Measurements from ENCODE around the gene CD36.

The CD36 gene

DNA sequence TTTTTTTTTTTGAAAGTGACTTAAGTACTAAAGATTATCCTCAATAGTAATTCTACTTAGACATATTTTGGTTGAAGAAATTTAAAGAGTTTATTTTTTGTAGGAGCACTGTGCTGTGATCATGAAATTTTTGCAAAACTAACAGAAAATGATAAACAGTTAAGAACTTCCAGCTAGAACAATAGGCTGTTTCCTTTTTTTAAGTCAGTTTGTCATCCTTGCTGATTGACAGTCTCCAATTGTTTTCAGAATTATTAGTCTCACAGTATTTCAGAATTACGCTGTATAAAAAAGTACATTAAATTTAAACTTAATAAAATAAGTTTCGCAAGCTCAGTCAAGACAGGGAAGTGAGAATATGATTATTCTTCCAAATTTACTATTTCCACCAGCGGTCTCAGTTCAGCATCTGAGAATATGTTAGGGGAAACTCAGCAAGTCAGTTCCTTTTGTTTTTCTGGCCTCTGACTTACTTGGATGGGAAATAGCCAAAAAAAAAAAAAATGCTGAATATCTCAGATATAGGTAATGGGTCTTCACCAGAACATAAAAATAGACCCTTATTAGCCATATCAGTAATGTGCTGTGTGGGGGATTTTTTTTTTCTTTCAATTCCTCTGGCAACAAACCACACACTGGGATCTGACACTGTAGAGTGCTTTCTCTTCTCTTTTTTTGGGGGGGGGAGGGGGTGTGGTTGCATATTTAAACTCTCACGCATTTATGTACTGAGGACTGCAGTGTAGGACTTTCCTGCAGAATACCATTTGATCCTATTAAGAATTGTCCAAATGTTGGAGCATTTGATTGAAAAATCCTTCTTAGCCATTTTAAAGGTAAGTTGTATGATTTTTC lies at the start of gene CD36:
TSS of gene CD36 (plus strand) at position 732 of the 855 bp plus-strand sequence. CDS start 8,099 bp downstream, outside the sequence.
- Histone ChIP-seq H3K27ac (ENCODE audit: low read depth, low read length) (no peak within 1 kb of the TSS), H3K9ac (ENCODE audit: low read length) (no peak within 1 kb of the TSS), H3K4me3 (ENCODE audit: low read length) (no peak within 1 kb of the TSS)

DNA sequence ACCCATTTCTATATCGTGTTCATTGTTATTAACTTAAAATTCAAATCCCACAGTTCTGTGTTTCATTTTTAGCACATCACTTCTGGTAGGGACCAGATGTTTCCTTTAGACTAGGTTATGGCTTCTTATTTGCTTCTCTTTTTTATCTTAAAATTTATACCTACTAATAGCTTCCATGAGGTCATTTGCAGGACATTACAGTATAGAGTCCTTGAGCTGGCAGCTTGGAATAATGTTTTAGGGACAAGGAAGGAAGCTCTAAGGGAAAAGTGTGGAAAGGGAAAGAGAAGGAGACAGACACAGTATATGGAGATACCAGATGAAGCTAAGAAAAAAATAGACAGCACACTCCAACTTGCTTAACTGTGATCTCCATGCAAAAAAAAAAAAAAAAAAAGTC lies 48.8 kb upstream of the CD36 start:
- Histone ChIP-seq H3K9ac (ENCODE audit: low read length) (no peak overlapping the region), H3K27me3 (ENCODE audit: control insufficient read depth, insufficient read depth, low read length) (no peaks in the 10 kb centered on the region), H3K4me3 (ENCODE audit: low read length) (no peak overlapping the region), H3K4me1 (ENCODE audit: control insufficient read depth, insufficient read depth, low read length) (no peaks in the 10 kb centered on the region), H3K27ac (ENCODE audit: low read depth, low read length) (no peak overlapping the region), H3K36me3 (ENCODE audit: control insufficient read depth, insufficient read depth, low read length) (no peaks in the 10 kb centered on the region)

More for the DNA sequence above, at the start of gene CD36:
- peaks cover 2% of the 10 kb centered on the region for H3K4me1 ChIP-seq (ENCODE audit: control insufficient read depth, insufficient read depth, low read length)
- no peaks in the 10 kb centered on the region for H3K36me3 ChIP-seq (ENCODE audit: control insufficient read depth, insufficient read depth, low read length)
- H3K27me3 ChIP-seq (ENCODE audit: control insufficient read depth, insufficient read depth, low read length), result no peaks in the 10 kb centered on the region

GRCh38 chr7:80591654-80592053 lies 46.8 kb upstream of the CD36 start:
- Histone ChIP-seq H3K27ac (ENCODE audit: low read depth, low read length) (no peak overlapping the region), H3K36me3 (ENCODE audit: control insufficient read depth, insufficient read depth, low read length) (no peaks in the 10 kb centered on the region), H3K4me3 (ENCODE audit: low read length) (no peak overlapping the region), H3K27me3 (ENCODE audit: control insufficient read depth, insufficient read depth, low read length) (no peaks in the 10 kb centered on the region), H3K9ac (ENCODE audit: low read length) (no peak overlapping the region), H3K4me1 (ENCODE audit: control insufficient read depth, insufficient read depth, low read length) (no peaks in the 10 kb centered on the region)

- H3K27me3 ChIP-seq (ENCODE audit: control insufficient read depth, insufficient read depth, low read length), result no peaks in the 10 kb centered on the region
- H3K9ac ChIP-seq (ENCODE audit: low read length), result no peak overlapping the region
- H3K4me1 ChIP-seq (ENCODE audit: control insufficient read depth, insufficient read depth, low read length), result no peaks in the 10 kb centered on the region
- H3K4me3 ChIP-seq (ENCODE audit: low read length), result no peak overlapping the region
- no peak overlapping the region for H3K27ac ChIP-seq (ENCODE audit: low read depth, low read length)
- no peaks in the 10 kb centered on the region for H3K36me3 ChIP-seq (ENCODE audit: control insufficient read depth, insufficient read depth, low read length)
Observed at GRCh38 chr7:80593869-80594586, 44.4 kb upstream of the CD36 start.

- no peak overlapping the region for H3K27ac ChIP-seq (ENCODE audit: low read depth, low read length)
- H3K4me1 ChIP-seq (ENCODE audit: control insufficient read depth, insufficient read depth, low read length), result no peaks in the 10 kb centered on the region
- no peak overlapping the region for H3K4me3 ChIP-seq (ENCODE audit: low read length)
- no peaks in the 10 kb centered on the region for H3K36me3 ChIP-seq (ENCODE audit: control insufficient read depth, insufficient read depth, low read length)
- no peak overlapping the region for H3K9ac ChIP-seq (ENCODE audit: low read length)
- H3K27me3 ChIP-seq (ENCODE audit: control insufficient read depth, insufficient read depth, low read length), result no peaks in the 10 kb centered on the region
Observed at GRCh38 chr7:80596933-80597517, 41.4 kb upstream of the CD36 start.

DNA sequence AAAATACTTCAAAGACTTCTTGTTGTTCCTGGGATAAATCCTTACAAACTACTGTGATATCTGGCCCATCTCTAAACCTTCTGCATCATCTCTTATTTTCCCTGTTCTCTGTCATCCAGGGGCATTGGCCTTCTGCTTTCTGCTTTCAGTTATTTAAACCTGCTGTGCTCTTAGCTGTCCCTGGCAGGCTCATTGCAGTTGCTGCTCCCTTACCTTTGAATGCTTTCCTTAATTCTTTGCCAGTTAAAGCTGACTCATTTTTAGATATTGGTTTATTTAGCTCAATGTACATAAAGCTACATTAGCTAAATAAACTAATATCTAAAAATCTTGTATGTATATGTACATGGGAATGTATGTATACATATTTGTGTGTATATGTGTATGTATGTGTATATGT lies 40.6 kb upstream of the CD36 start:
- Histone ChIP-seq H3K36me3 (ENCODE audit: control insufficient read depth, insufficient read depth, low read length) (no peaks in the 10 kb centered on the region), H3K9ac (ENCODE audit: low read length) (no peak overlapping the region), H3K27ac (ENCODE audit: low read depth, low read length) (no peak overlapping the region), H3K4me1 (ENCODE audit: control insufficient read depth, insufficient read depth, low read length) (no peaks in the 10 kb centered on the region), H3K27me3 (ENCODE audit: control insufficient read depth, insufficient read depth, low read length) (no peaks in the 10 kb centered on the region), H3K4me3 (ENCODE audit: low read length) (no peak overlapping the region)

DNA sequence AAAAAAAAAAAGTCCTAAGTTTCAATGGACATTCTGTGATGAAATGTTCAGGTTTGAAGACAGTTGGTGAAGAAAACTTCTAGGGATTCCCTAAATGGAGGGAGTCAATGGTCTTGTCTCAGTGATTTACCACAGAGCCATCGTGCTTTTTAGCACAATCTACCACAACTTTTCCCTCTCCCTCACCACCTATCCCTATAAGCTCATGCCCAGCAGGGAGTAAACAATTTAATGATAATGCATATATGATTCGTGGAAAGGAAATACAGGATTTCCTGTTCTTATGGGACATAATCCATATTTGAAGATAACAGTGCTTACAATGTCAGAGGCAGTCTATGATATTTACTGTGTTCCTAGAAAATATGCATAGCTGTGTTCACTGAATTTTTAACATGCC lies 38.4 kb upstream of the CD36 start:
- Histone ChIP-seq H3K27ac (ENCODE audit: low read depth, low read length) (no peak overlapping the region), H3K36me3 (ENCODE audit: control insufficient read depth, insufficient read depth, low read length) (no peaks in the 10 kb centered on the region), H3K27me3 (ENCODE audit: control insufficient read depth, insufficient read depth, low read length) (no peaks in the 10 kb centered on the region), H3K9ac (ENCODE audit: low read length) (no peak overlapping the region), H3K4me3 (ENCODE audit: low read length) (no peak overlapping the region), H3K4me1 (ENCODE audit: control insufficient read depth, insufficient read depth, low read length) (no peaks in the 10 kb centered on the region)

GRCh38 chr7:80601999-80602398 lies 36.4 kb upstream of the CD36 start:
- no peak overlapping the region for H3K9ac ChIP-seq (ENCODE audit: low read length)
- H3K27ac ChIP-seq (ENCODE audit: low read depth, low read length), result no peak overlapping the region
- no peak overlapping the region for H3K4me3 ChIP-seq (ENCODE audit: low read length)
- H3K36me3 ChIP-seq (ENCODE audit: control insufficient read depth, insufficient read depth, low read length), result no peaks in the 10 kb centered on the region
- H3K27me3 ChIP-seq (ENCODE audit: control insufficient read depth, insufficient read depth, low read length), result no peaks in the 10 kb centered on the region
- H3K4me1 ChIP-seq (ENCODE audit: control insufficient read depth, insufficient read depth, low read length), result no peaks in the 10 kb centered on the region

- no peak overlapping the region for H3K4me3 ChIP-seq (ENCODE audit: low read length)
Observed at GRCh38 chr7:80603940-80604339, 34.5 kb upstream of the CD36 start.

GRCh38 chr7:80604436-80604835 lies 34.0 kb upstream of the CD36 start:
- Histone ChIP-seq H3K9ac (ENCODE audit: low read length) (no peak overlapping the region), H3K4me3 (ENCODE audit: low read length) (no peak overlapping the region), H3K27me3 (ENCODE audit: control insufficient read depth, insufficient read depth, low read length) (no peaks in the 10 kb centered on the region), H3K27ac (ENCODE audit: low read depth, low read length) (no peak overlapping the region), H3K4me1 (ENCODE audit: control insufficient read depth, insufficient read depth, low read length) (no peaks in the 10 kb centered on the region), H3K36me3 (ENCODE audit: control insufficient read depth, insufficient read depth, low read length) (no peaks in the 10 kb centered on the region)

More at GRCh38 chr7:80603940-80604339, 34.5 kb upstream of the CD36 start:
- Histone ChIP-seq H3K27me3 (ENCODE audit: control insufficient read depth, insufficient read depth, low read length) (no peaks in the 10 kb centered on the region), H3K4me1 (ENCODE audit: control insufficient read depth, insufficient read depth, low read length) (no peaks in the 10 kb centered on the region), H3K36me3 (ENCODE audit: control insufficient read depth, insufficient read depth, low read length) (no peaks in the 10 kb centered on the region), H3K27ac (ENCODE audit: low read depth, low read length) (no peak overlapping the region), H3K9ac (ENCODE audit: low read length) (no peak overlapping the region)

- no peaks in the 10 kb centered on the region for H3K27me3 ChIP-seq (ENCODE audit: control insufficient read depth, insufficient read depth, low read length)
- H3K36me3 ChIP-seq (ENCODE audit: control insufficient read depth, insufficient read depth, low read length), result no peaks in the 10 kb centered on the region
- H3K4me1 ChIP-seq (ENCODE audit: control insufficient read depth, insufficient read depth, low read length), result peaks cover 4% of the 10 kb centered on the region
- no peak overlapping the region for H3K4me3 ChIP-seq (ENCODE audit: low read length)
- no peak overlapping the region for H3K27ac ChIP-seq (ENCODE audit: low read depth, low read length)
- no peak overlapping the region for H3K9ac ChIP-seq (ENCODE audit: low read length)
Observed at GRCh38 chr7:80607136-80607535, 31.3 kb upstream of the CD36 start.

DNA sequence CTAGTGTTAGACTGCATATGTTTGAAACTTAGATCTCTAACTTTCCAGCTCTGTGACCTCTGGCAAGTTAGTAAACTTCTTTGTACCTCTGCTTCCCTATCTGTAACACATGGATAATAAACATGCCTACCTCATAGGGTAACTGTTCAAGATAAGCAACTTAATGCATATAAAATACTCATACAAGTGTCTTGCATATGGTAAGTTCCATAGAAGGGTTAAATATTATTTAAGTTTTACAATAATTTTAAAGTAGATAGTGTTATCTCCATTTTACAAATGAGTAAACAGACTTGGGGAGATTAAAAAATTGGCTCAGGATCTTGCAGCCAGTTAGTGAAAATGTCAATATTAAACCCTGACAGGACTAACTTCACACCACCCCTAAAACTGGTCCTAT lies 30.1 kb upstream of the CD36 start:
- H3K27me3 ChIP-seq (ENCODE audit: control insufficient read depth, insufficient read depth, low read length), result no peaks in the 10 kb centered on the region
- no peak overlapping the region for H3K9ac ChIP-seq (ENCODE audit: low read length)
- H3K36me3 ChIP-seq (ENCODE audit: control insufficient read depth, insufficient read depth, low read length), result no peaks in the 10 kb centered on the region
- H3K4me1 ChIP-seq (ENCODE audit: control insufficient read depth, insufficient read depth, low read length), result peaks cover 4% of the 10 kb centered on the region
- no peak overlapping the region for H3K4me3 ChIP-seq (ENCODE audit: low read length)
- no peak overlapping the region for H3K27ac ChIP-seq (ENCODE audit: low read depth, low read length)
